RWPE1 (cell line): ENCODE results near the gene PAAF1.

Experiments
- CTCF ChIA-PET: fragments of 350-600 bp; sonication (Branson Sonifier 250); formaldehyde crosslinking; extraction: SDS; loops from one replicate; lab custom pipeline; 2021; lab: Yijun Ruan, JAX
- POLR2A ChIA-PET: fragments of 400-600 bp; formaldehyde crosslinking; extraction: SDS; loops from one replicate; lab custom pipeline; 2020; ENCODE audit warnings: antibody characterized with exemption; ENCODE audit not compliant: low non-redundant PET; lab: Yijun Ruan, JAX
- DNase-seq: peaks from one replicate; pipeline ENCODE4 v3.0.0; 2012; ENCODE audit warnings: low spot score
- H3K27ac ChIP-seq: fragments of 450-650 bp; 2 replicates; pipeline ENCODE4 v1.5.1; 2017
- TF ChIP-seq, protein P1 (sequence below): fragments of 450-650 bp; conservative IDR thresholded peaks from 2 replicates; pipeline ENCODE4 v1.5.1; 2017; ENCODE audit warnings: low read depth, mild to moderate bottlenecking

PAAF1 gene

DNA sequence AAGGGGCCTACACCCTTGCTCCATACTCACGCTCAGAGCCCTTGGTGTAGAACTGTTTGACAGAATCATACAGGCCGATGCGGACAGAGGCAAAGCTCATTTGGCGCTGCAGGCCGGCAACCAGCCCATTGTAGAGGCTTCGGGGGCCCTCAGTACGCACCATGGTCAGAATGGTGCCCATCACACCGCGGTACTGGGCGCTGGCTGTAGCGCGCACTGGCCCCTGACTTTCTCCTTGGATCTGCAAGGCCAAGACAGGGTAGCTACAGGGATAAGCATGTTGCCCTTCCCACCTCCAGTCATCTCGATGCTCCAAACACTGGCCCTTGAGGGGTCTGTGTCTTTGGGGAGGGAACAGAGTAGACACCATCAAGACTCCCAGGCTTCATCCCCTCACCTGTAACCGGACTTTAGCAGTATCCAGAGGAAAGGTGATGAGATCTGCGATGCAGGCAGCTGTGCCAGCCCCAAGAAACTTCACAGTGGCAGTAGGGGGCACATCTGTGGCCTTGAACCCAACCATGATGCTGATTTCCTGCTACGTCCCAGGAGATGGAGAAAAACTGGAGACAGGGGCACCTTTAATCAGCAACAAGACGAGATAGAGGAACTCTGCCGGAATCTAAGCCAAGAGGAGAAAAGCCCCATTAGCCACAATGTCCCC, 101.2 kb downstream of the PAAF1 start:
- no peak for DNase-seq
- TF ChIP-seq, protein P1, sequence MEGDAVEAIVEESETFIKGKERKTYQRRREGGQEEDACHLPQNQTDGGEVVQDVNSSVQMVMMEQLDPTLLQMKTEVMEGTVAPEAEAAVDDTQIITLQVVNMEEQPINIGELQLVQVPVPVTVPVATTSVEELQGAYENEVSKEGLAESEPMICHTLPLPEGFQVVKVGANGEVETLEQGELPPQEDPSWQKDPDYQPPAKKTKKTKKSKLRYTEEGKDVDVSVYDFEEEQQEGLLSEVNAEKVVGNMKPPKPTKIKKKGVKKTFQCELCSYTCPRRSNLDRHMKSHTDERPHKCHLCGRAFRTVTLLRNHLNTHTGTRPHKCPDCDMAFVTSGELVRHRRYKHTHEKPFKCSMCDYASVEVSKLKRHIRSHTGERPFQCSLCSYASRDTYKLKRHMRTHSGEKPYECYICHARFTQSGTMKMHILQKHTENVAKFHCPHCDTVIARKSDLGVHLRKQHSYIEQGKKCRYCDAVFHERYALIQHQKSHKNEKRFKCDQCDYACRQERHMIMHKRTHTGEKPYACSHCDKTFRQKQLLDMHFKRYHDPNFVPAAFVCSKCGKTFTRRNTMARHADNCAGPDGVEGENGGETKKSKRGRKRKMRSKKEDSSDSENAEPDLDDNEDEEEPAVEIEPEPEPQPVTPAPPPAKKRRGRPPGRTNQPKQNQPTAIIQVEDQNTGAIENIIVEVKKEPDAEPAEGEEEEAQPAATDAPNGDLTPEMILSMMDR, result no peak
- POLR2A ChIA-PET, result no interaction called here
- CTCF ChIA-PET, result no interaction called here
- H3K27ac ChIP-seq, result no peak overlapping the region

DNA sequence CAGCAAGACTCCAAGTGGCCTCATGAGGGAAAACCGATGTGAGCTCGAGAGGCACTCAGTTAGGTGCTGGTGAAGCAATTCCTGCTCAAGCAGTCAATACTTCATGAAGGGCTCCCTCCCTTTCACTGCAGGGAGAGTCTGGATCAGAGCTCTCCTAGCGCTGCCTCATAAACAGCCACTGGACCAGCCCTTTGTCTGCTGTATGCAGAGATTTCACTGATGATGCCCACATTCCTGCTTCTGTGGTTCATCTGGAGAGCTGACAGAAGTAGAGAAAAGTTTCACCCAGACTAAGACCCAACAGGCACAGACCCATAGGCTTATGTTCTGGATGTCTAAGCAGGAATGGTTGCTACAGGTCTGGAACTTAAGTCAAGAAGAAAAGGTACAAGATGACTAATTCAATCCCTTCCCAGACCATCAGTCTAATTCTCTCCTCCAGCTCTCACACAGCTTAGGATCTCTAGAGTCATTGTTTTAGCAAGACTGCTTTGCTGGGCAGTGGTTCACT, 101.8 kb downstream of the PAAF1 start:
- TF ChIP-seq, protein P1, result no peak
- no peak for DNase-seq
- ChIA-PET POLR2A (no interaction called here), CTCF (interaction anchor here (0.6 kb wide), 2 partner anchors 29 to 733 kb away, joined by 3 to 4 read pairs; no protein-coding TSS in a partner anchor)
- H3K27ac ChIP-seq, result no peak overlapping the region

DNA sequence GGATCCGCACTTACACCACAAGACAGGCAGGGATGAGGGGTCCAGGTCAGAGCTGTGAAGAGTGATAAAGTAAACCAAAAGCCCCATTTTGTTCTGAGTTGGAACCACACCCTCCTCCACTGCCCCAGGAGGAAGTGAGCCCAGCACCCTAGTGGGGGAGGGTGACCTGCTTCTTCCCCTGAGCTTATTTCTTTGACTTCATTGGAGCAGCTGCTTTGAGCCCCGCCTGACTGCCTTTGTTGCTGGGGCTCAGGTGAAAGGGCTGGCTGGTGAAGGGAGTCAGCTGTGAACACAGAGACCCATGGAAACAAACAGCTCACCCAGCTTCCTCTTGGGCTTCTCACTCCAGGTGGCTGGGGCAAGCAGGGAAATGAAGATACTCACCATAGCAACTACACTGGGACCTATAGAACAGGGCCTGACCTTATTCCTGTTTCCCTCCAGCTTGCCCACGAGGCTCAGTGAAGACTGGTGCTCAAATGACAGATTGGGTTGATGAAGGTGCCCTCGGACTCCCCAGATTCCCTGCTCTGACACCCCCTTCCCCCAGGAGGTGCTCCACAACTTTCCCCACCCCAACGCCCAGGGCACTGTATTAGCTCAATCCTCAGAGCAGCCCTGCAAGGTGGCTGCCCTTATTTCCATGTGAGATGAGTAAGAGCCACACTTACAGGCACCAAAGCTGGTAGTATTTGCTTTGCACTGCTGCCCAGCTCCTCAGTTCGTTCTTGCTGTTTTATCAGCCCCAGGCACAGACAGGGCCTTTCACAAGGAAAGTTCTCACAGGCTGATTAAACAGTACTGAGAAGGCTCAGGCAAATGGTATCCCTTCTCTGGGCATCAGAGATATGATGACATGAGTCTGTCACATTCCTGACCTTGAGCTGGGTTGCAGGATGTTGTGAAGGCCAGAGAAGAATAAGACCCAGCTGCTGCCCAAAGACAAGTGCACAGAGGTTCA, 103.5 kb downstream of the PAAF1 start:
- TF ChIP-seq, protein P1, result no peak
- CTCF ChIA-PET, result interaction anchor here (0.6 to 0.9 kb wide), 3 partner anchors 14 to 502 kb away, joined by 3 to 6 read pairs (median 3); no protein-coding TSS in a partner anchor
- DNase-seq, result peak; percentile 26
- POLR2A ChIA-PET, result interaction anchor here (0.6 kb wide), 1 partner anchor 190 kb away, joined by 3 read pairs; no protein-coding TSS in a partner anchor
- peak overlapping the region; percentile 64 for H3K27ac ChIP-seq
